Measurements from ENCODE around the gene HES6.

HES6 gene

GRCh38 chr2:238254095-238254723, 14.4 kb upstream of the HES6 start:
- H3K4me1 ChIP-seq (ENCODE audit: control insufficient read depth, insufficient read depth, low read length) = no peaks in the 10 kb centered on the region
- H3K9me3 ChIP-seq (ENCODE audit: control insufficient read depth, low read length) = no peaks in the 10 kb centered on the region
- H3K36me3 ChIP-seq (ENCODE audit: control insufficient read depth, insufficient read depth, low read length) = peaks cover 3% of the 10 kb centered on the region
- H3K27me3 ChIP-seq (ENCODE audit: control insufficient read depth, insufficient read depth, low read length, poor library complexity, severe bottlenecking) = no peaks in the 10 kb centered on the region
- H3K27ac ChIP-seq (ENCODE audit: insufficient read depth, low read depth, low read length, poor library complexity, severe bottlenecking) = no peak overlapping the region
- H3K4me3 ChIP-seq (ENCODE audit: insufficient read depth, low read depth, low read length) = no peak overlapping the region
- 94% methylated on average over 4 of the region's 4 CpGs for WGBS, 2 experiments

GRCh38 chr2:238252766-238253630, 13.2 kb upstream of the HES6 start:
- no peaks in the 10 kb centered on the region for H3K27me3 ChIP-seq (ENCODE audit: control insufficient read depth, insufficient read depth, low read length, poor library complexity, severe bottlenecking)
- H3K4me1 ChIP-seq (ENCODE audit: control insufficient read depth, insufficient read depth, low read length) = no peaks in the 10 kb centered on the region
- peaks cover under 1% of the 10 kb centered on the region for H3K36me3 ChIP-seq (ENCODE audit: control insufficient read depth, insufficient read depth, low read length)
- H3K4me3 ChIP-seq (ENCODE audit: insufficient read depth, low read depth, low read length) = no peak overlapping the region
- no peaks in the 10 kb centered on the region for H3K9me3 ChIP-seq (ENCODE audit: control insufficient read depth, low read length)
- H3K27ac ChIP-seq (ENCODE audit: insufficient read depth, low read depth, low read length, poor library complexity, severe bottlenecking) = no peak overlapping the region
- 94 to 96% methylated on average over 35 of the region's 35 CpGs for WGBS, 2 experiments

GRCh38 chr2:238251986-238252385, 12.1 kb upstream of the HES6 start:
- Histone ChIP-seq H3K4me1 (ENCODE audit: control insufficient read depth, insufficient read depth, low read length) (no peaks in the 10 kb centered on the region), H3K27ac (ENCODE audit: insufficient read depth, low read depth, low read length, poor library complexity, severe bottlenecking) (no peak overlapping the region), H3K27me3 (ENCODE audit: control insufficient read depth, insufficient read depth, low read length, poor library complexity, severe bottlenecking) (no peaks in the 10 kb centered on the region), H3K4me3 (ENCODE audit: insufficient read depth, low read depth, low read length) (no peak overlapping the region), H3K36me3 (ENCODE audit: control insufficient read depth, insufficient read depth, low read length) (no peaks in the 10 kb centered on the region), H3K9me3 (ENCODE audit: control insufficient read depth, low read length) (no peaks in the 10 kb centered on the region)
- 92 to 94% methylated on average over 11 of the region's 11 CpGs for WGBS, 2 experiments

- H3K36me3 ChIP-seq (ENCODE audit: control insufficient read depth, insufficient read depth, low read length) = no peaks in the 10 kb centered on the region
- no peaks in the 10 kb centered on the region for H3K27me3 ChIP-seq (ENCODE audit: control insufficient read depth, insufficient read depth, low read length, poor library complexity, severe bottlenecking)
- no peaks in the 10 kb centered on the region for H3K4me1 ChIP-seq (ENCODE audit: control insufficient read depth, insufficient read depth, low read length)
- H3K27ac ChIP-seq (ENCODE audit: insufficient read depth, low read depth, low read length, poor library complexity, severe bottlenecking) = no peak overlapping the region
- WGBS, 2 experiments = 96% methylated on average over 12 of the region's 12 CpGs
- no peaks in the 10 kb centered on the region for H3K9me3 ChIP-seq (ENCODE audit: control insufficient read depth, low read length)
- H3K4me3 ChIP-seq (ENCODE audit: insufficient read depth, low read depth, low read length) = no peak overlapping the region
Measured at GRCh38 chr2:238251331-238251730, 11.5 kb upstream of the HES6 start.

- Histone ChIP-seq H3K36me3 (ENCODE audit: control insufficient read depth, insufficient read depth, low read length) (no peaks in the 10 kb centered on the region), H3K4me1 (ENCODE audit: control insufficient read depth, insufficient read depth, low read length) (no peaks in the 10 kb centered on the region), H3K27ac (ENCODE audit: insufficient read depth, low read depth, low read length, poor library complexity, severe bottlenecking) (no peak overlapping the region), H3K9me3 (ENCODE audit: control insufficient read depth, low read length) (no peaks in the 10 kb centered on the region), H3K4me3 (ENCODE audit: insufficient read depth, low read depth, low read length) (no peak overlapping the region), H3K27me3 (ENCODE audit: control insufficient read depth, insufficient read depth, low read length, poor library complexity, severe bottlenecking) (no peaks in the 10 kb centered on the region)
- 94 to 95% methylated on average over 7 of the region's 7 CpGs for WGBS, 2 experiments
Measured at GRCh38 chr2:238250896-238251295, 11.1 kb upstream of the HES6 start.

- H3K36me3 ChIP-seq (ENCODE audit: control insufficient read depth, insufficient read depth, low read length) = no peaks in the 10 kb centered on the region
- 90 to 93% methylated on average over 10 of the region's 10 CpGs for WGBS, 2 experiments
Measured at GRCh38 chr2:238247841-238248453, 8.1 kb upstream of the HES6 start.

GRCh38 chr2:238247002-238247822, 7.4 kb upstream of the HES6 start:
- H3K27me3 ChIP-seq (ENCODE audit: control insufficient read depth, insufficient read depth, low read length, poor library complexity, severe bottlenecking) = peaks cover 2% of the 10 kb centered on the region
- H3K9me3 ChIP-seq (ENCODE audit: control insufficient read depth, low read length) = no peaks in the 10 kb centered on the region
- no peaks in the 10 kb centered on the region for H3K36me3 ChIP-seq (ENCODE audit: control insufficient read depth, insufficient read depth, low read length)
- H3K27ac ChIP-seq (ENCODE audit: insufficient read depth, low read depth, low read length, poor library complexity, severe bottlenecking) = no peak overlapping the region
- no peak overlapping the region for H3K4me3 ChIP-seq (ENCODE audit: insufficient read depth, low read depth, low read length)
- H3K4me1 ChIP-seq (ENCODE audit: control insufficient read depth, insufficient read depth, low read length) = peaks cover 3% of the 10 kb centered on the region
- WGBS, 2 experiments = 94 to 96% methylated on average over 13 of the region's 13 CpGs

More at GRCh38 chr2:238247841-238248453, 8.1 kb upstream of the HES6 start:
- H3K27ac ChIP-seq (ENCODE audit: insufficient read depth, low read depth, low read length, poor library complexity, severe bottlenecking) = no peak overlapping the region
- H3K4me1 ChIP-seq (ENCODE audit: control insufficient read depth, insufficient read depth, low read length) = peaks cover under 1% of the 10 kb centered on the region
- no peak overlapping the region for H3K4me3 ChIP-seq (ENCODE audit: insufficient read depth, low read depth, low read length)
- no peaks in the 10 kb centered on the region for H3K27me3 ChIP-seq (ENCODE audit: control insufficient read depth, insufficient read depth, low read length, poor library complexity, severe bottlenecking)
- H3K9me3 ChIP-seq (ENCODE audit: control insufficient read depth, low read length) = no peaks in the 10 kb centered on the region

GRCh38 chr2:238244151-238244550, 4.3 kb upstream of the HES6 start:
- Histone ChIP-seq H3K4me3 (ENCODE audit: insufficient read depth, low read depth, low read length) (no peak overlapping the region), H3K27me3 (ENCODE audit: control insufficient read depth, insufficient read depth, low read length, poor library complexity, severe bottlenecking) (peaks cover 29% of the 10 kb centered on the region), H3K36me3 (ENCODE audit: control insufficient read depth, insufficient read depth, low read length) (no peaks in the 10 kb centered on the region), H3K27ac (ENCODE audit: insufficient read depth, low read depth, low read length, poor library complexity, severe bottlenecking) (no peak overlapping the region), H3K9me3 (ENCODE audit: control insufficient read depth, low read length) (no peaks in the 10 kb centered on the region), H3K4me1 (ENCODE audit: control insufficient read depth, insufficient read depth, low read length) (peaks cover 3% of the 10 kb centered on the region)
- WGBS, 2 experiments = 85 to 100% methylated on average over 4 to 5 of the region's 5 CpGs

- 79 to 80% methylated on average over 10 of the region's 10 CpGs for WGBS, 2 experiments
- Histone ChIP-seq H3K9me3 (ENCODE audit: control insufficient read depth, low read length) (no peaks in the 10 kb centered on the region), H3K27ac (ENCODE audit: insufficient read depth, low read depth, low read length, poor library complexity, severe bottlenecking) (no peak overlapping the region)
Measured at GRCh38 chr2:238243496-238244076, 3.7 kb upstream of the HES6 start.

More at GRCh38 chr2:238243496-238244076, 3.7 kb upstream of the HES6 start:
- peaks cover 35% of the 10 kb centered on the region for H3K27me3 ChIP-seq (ENCODE audit: control insufficient read depth, insufficient read depth, low read length, poor library complexity, severe bottlenecking)
- peaks cover 3% of the 10 kb centered on the region for H3K4me1 ChIP-seq (ENCODE audit: control insufficient read depth, insufficient read depth, low read length)
- H3K36me3 ChIP-seq (ENCODE audit: control insufficient read depth, insufficient read depth, low read length) = no peaks in the 10 kb centered on the region
- no peak overlapping the region for H3K4me3 ChIP-seq (ENCODE audit: insufficient read depth, low read depth, low read length)
